ENCODE results near the gene AP3S1. TPM values are rescaled to one million over a fixed set of nuclear protein-coding genes. Genes with fewer than 3 reads are reported as not detected.
A peak's percentile ranks its signal among the peaks of the same experiment; 100 is the strongest.

AP3S1 gene
- total RNA-seq, 1 donor from 2014 or later, result 73.2 TPM

GRCh38 chr5:115813719-115814118, 28.0 kb upstream of the AP3S1 start:
- no peak overlapping the region for H3K4me3 ChIP-seq (ENCODE audit: low read depth, low read length)
- no peak for DNase-seq (ENCODE audit: low read depth)
- TF ChIP-seq CTCF (conservative IDR thresholded peaks at IDR 0.05; ENCODE audit: low read depth, low read length), result no peak

GRCh38 chr5:115815006-115815692, 26.6 kb upstream of the AP3S1 start:
- TF ChIP-seq CTCF (conservative IDR thresholded peaks at IDR 0.05; ENCODE audit: low read depth, low read length), result no peak
- H3K4me3 ChIP-seq (ENCODE audit: low read depth, low read length), result no peak overlapping the region
- DNase-seq (ENCODE audit: low read depth), result no peak

- TF ChIP-seq CTCF (conservative IDR thresholded peaks at IDR 0.05; ENCODE audit: low read depth, low read length), result no peak
These were observed 26.0 kb upstream of the AP3S1 start for GRCh38 chr5:115815693-115816225.

GRCh38 chr5:115816226-115817081, 25.3 kb upstream of the AP3S1 start, which contains the start of gene CDO1:
TSS of gene CDO1 (minus strand) at chr5:115816659. CDS start at chr5:115816397, 262 bp downstream.
- DNase-seq (ENCODE audit: low read depth), result no peak
- H3K4me3 ChIP-seq (ENCODE audit: low read depth, low read length), result peak within 1 kb of the TSS; percentile 43
- TF ChIP-seq CTCF (conservative IDR thresholded peaks at IDR 0.05; ENCODE audit: low read depth, low read length), result no peak

More at GRCh38 chr5:115815693-115816225, 26.0 kb upstream of the AP3S1 start:
- H3K4me3 ChIP-seq (ENCODE audit: low read depth, low read length), result peak overlapping the region; percentile 43
- DNase-seq (ENCODE audit: low read depth), result no peak

- no peak overlapping the region for H3K4me3 ChIP-seq (ENCODE audit: low read depth, low read length)
- TF ChIP-seq CTCF (conservative IDR thresholded peaks at IDR 0.05; ENCODE audit: low read depth, low read length), result no peak
- no peak for DNase-seq (ENCODE audit: low read depth)
These were observed 24.3 kb upstream of the AP3S1 start for GRCh38 chr5:115817386-115817785.

GRCh38 chr5:115818821-115819220, 22.9 kb upstream of the AP3S1 start:
- H3K4me3 ChIP-seq (ENCODE audit: low read depth, low read length), result no peak overlapping the region
- no peak for TF ChIP-seq CTCF (conservative IDR thresholded peaks at IDR 0.05; ENCODE audit: low read depth, low read length)
- no peak for DNase-seq (ENCODE audit: low read depth)
